ENCODE measurements around the gene GCNT3. TPM values are rescaled to one million over a fixed set of nuclear protein-coding genes. Genes with fewer than 3 reads are reported as not detected.

GCNT3 gene, protein sequence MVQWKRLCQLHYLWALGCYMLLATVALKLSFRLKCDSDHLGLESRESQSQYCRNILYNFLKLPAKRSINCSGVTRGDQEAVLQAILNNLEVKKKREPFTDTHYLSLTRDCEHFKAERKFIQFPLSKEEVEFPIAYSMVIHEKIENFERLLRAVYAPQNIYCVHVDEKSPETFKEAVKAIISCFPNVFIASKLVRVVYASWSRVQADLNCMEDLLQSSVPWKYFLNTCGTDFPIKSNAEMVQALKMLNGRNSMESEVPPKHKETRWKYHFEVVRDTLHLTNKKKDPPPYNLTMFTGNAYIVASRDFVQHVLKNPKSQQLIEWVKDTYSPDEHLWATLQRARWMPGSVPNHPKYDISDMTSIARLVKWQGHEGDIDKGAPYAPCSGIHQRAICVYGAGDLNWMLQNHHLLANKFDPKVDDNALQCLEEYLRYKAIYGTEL
- total RNA-seq, result not detected in 2 replicates

DNA sequence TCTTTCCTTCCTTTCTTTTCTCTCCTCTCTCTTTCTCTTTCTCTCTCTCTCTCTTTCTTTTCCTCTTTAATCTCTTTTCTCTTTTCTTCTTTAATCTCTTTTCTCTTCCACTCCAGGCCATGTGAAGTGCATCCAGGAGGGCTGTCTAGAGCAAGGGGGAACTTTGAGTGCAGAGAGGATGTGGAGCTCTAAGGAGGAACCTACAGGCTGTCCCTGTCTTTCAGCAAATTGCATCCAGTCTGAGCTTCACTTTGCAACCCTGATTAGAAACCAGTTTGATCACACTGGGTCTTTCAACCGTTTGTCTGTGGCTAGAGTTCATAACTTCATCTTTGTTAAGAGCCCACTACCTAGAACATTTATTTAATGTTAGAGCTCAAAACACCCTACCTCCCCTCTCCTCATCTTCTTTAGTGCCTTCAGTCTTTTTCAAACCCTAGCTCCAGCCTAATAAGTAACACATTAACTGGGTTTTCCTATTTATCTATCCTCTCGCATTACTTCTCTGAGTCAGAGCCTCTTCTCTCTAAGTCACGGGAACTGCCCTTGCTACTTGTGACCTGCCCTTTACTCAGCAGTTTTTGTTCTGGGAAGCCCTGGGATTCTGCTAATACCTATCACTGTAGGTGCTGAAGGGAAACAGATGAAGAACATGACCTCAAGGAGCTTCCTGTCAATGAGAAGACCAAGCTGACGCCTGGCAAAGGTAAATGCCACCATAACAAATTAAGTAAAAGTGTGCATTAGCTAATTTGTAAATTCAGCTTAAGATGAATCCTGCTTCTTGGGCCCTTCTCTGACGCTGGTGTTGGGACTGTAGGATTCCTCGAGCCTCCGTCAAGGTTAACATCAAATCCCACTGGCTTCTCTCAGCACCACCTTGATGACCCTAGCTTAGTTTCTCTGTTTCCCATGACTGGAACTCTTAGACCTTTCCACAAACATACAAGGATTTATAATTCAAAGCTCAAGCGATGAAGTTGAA, at the start of gene GCNT3:
Gene GCNT3 (plus strand): TSS at position 508 of the 985 bp plus-strand sequence. CDS start 6,456 bp downstream, outside the sequence.
- Mint-ChIP-seq H3K36me3 (ENCODE audit: low read depth) (no peaks in the 10 kb centered on the region), H3K4me1 (ENCODE audit: low read depth) (peaks cover 6% of the 10 kb centered on the region), H3K4me3 (no peak within 1 kb of the TSS), H3K9me3 (no peaks in the 10 kb centered on the region), H3K27me3 (ENCODE audit: insufficient read depth) (peaks cover 19% of the 10 kb centered on the region), H3K27ac (no peak within 1 kb of the TSS)
- intact Hi-C loops (cut with micrococcal nuclease), result no loop called here
- DNase-seq (ENCODE audit: low spot score), result no peak

DNA sequence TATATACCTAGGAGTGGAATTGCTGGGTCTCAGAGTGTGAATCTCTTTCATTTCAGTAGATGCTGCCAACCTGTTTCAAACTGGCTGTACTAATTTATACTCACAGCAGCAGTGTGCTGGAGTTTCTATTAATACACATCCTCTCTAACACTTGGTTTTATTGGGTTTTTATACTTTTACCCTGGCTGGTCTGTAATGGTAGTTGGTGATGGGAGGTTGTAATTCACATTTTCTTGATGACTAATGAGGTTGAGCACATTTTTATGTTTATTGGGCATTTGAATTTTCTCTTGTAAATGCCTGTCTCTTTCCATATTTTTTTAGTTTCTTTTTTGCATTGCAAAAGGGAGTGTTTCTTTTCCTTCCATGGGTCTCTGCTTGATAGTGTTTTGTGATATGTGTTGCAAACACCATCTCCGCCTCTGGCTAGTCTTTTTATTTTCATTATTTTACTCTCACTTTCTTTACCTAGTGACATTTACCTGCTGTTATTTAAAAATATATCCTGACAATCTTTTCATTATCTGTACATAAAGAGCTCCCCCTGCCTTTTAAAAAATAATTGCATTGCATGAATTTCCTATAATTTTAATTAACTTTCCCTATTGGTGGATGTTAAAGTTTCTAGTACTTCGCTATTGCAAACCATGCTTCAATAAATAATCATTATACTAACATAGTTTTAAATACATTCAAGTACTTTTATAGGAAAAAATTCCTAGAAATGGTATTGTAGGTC, 49.0 kb upstream of the GCNT3 start:
- Mint-ChIP-seq H3K27ac (no peak overlapping the region), H3K9me3 (no peaks in the 10 kb centered on the region), H3K4me3 (no peak overlapping the region), H3K4me1 (ENCODE audit: low read depth) (no peaks in the 10 kb centered on the region), H3K27me3 (ENCODE audit: insufficient read depth) (peaks cover 2% of the 10 kb centered on the region), H3K36me3 (ENCODE audit: low read depth) (no peaks in the 10 kb centered on the region)
- no peak for DNase-seq (ENCODE audit: low spot score)
- intact Hi-C loops (cut with micrococcal nuclease), result no loop called here

DNA sequence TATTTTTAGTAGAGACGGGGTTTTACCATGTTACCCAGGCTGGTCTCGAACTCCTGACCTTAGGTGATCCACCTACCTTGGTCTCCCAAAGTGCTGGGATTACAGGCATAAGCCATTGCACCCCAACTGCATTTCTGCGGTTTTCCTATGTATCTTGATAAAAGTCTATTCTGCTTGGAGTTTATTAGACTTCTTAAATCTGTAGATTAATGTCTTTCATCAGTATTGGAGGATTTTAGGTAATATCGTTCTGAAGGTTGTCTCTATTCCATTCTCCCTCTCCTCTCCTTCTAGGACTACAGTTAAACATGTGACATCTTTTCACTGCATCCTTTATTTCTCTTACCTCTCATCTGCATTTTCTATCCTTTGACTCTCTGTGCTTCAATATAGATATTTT, 46.3 kb upstream of the GCNT3 start:
- Mint-ChIP-seq H3K27ac (no peak overlapping the region), H3K36me3 (ENCODE audit: low read depth) (no peaks in the 10 kb centered on the region), H3K4me1 (ENCODE audit: low read depth) (no peaks in the 10 kb centered on the region), H3K9me3 (no peaks in the 10 kb centered on the region), H3K27me3 (ENCODE audit: insufficient read depth) (peaks cover 2% of the 10 kb centered on the region), H3K4me3 (no peak overlapping the region)
- DNase-seq (ENCODE audit: low spot score), result no peak
- intact Hi-C loops (cut with micrococcal nuclease), result no loop called here

DNA sequence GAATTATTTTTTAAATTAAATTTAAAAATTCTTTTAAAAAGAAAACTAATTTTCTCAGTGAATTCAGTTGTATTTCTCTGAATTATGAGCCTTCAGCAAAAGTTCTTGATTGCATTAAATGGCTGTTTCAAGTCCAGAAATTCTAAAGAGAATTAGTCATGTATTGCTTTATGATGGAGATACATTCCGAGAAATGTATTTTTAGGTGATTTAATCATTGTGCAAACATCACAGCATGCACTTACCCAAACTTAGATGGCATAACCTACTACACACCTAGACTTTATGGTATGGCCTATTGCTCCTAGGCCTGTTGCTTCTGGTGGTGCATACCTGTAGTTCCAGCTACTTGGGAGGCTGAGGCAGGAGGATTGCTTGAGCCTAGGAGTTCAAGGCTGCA, 44.3 kb upstream of the GCNT3 start:
- intact Hi-C loops (cut with micrococcal nuclease), result no loop called here
- Mint-ChIP-seq H3K9me3 (no peaks in the 10 kb centered on the region), H3K4me1 (ENCODE audit: low read depth) (no peaks in the 10 kb centered on the region)

DNA sequence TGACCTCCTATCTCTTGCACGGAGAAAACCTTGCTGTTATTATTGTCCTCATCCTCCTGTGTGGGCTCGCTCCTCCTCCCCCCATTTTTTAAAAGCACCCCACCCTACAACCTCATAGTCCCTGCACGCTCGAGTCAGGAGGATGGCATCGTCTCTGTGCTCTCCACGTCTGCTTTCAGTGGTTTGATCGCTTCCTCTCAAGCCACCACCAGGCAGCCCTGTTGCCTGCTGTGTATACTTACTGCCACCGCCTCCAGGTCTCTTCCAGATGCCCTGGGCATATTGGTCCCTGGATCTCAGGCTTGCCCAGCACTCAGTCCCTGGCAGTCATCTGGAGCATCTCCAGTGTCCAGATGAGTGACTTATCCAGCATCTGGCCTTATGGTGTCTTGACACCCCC, 42.1 kb upstream of the GCNT3 start:
- H3K9me3 Mint-ChIP-seq, result no peaks in the 10 kb centered on the region
- H3K27ac Mint-ChIP-seq, result no peak overlapping the region
- DNase-seq (ENCODE audit: low spot score), result no peak
- H3K36me3 Mint-ChIP-seq (ENCODE audit: low read depth), result no peaks in the 10 kb centered on the region
- intact Hi-C loops (cut with micrococcal nuclease), result no loop called here
- peaks cover 6% of the 10 kb centered on the region for H3K27me3 Mint-ChIP-seq (ENCODE audit: insufficient read depth)
- no peaks in the 10 kb centered on the region for H3K4me1 Mint-ChIP-seq (ENCODE audit: low read depth)
- H3K4me3 Mint-ChIP-seq, result no peak overlapping the region

More for the DNA sequence above, 44.3 kb upstream of the GCNT3 start:
- no peaks in the 10 kb centered on the region for H3K36me3 Mint-ChIP-seq (ENCODE audit: low read depth)
- H3K27me3 Mint-ChIP-seq (ENCODE audit: insufficient read depth), result peaks cover 6% of the 10 kb centered on the region
- no peak for DNase-seq (ENCODE audit: low spot score)
- H3K4me3 Mint-ChIP-seq, result no peak overlapping the region
- no peak overlapping the region for H3K27ac Mint-ChIP-seq

DNA sequence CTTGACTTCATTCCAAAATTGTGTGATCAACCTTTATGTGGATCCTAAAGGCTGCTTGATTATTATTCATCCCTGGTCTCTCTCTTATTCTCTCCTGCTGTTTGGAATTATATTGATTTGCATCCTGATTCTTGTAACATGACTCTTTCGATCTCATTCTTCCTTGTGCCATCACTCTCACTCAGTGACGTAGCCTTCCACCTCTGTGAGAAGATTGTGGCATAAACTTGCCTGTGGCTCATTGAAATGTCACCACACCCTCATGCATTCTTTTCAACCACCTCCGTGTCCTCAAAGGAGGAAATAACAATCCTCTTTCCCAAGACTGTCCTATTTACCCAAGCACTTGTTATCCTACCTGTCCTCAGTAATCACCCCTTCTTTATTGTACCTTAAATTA, 41.3 kb upstream of the GCNT3 start:
- Mint-ChIP-seq H3K4me1 (ENCODE audit: low read depth) (no peaks in the 10 kb centered on the region), H3K27me3 (ENCODE audit: insufficient read depth) (peaks cover 8% of the 10 kb centered on the region), H3K9me3 (no peaks in the 10 kb centered on the region), H3K36me3 (ENCODE audit: low read depth) (no peaks in the 10 kb centered on the region), H3K27ac (no peak overlapping the region), H3K4me3 (no peak overlapping the region)
- DNase-seq (ENCODE audit: low spot score), result no peak
- intact Hi-C loops (cut with micrococcal nuclease), result no loop called here

DNA sequence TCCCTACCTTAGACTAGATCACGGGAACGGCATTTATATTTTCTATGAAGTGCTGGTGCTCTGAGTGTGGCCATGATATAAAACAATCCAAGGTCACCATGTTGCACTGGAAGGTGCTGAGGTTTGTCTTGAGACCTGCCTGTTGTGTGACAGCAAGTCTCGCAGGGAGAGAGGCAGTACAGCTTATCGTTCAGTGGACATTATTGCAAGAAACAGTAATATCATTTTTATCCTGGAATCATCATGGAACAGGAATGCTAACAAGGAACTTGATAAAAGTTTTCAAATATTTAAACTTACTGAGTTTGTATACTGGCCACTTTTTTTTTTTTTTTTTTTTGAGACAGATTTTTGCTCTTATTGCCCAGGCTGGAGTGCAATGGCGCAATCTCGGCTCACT, 40.0 kb upstream of the GCNT3 start:
- no peaks in the 10 kb centered on the region for H3K9me3 Mint-ChIP-seq
- no peak overlapping the region for H3K4me3 Mint-ChIP-seq
- no peak for DNase-seq (ENCODE audit: low spot score)
- H3K36me3 Mint-ChIP-seq (ENCODE audit: low read depth), result no peaks in the 10 kb centered on the region
- intact Hi-C loops (cut with micrococcal nuclease), result no loop called here
- H3K27me3 Mint-ChIP-seq (ENCODE audit: insufficient read depth), result peaks cover 7% of the 10 kb centered on the region
- no peaks in the 10 kb centered on the region for H3K4me1 Mint-ChIP-seq (ENCODE audit: low read depth)
- H3K27ac Mint-ChIP-seq, result no peak overlapping the region

DNA sequence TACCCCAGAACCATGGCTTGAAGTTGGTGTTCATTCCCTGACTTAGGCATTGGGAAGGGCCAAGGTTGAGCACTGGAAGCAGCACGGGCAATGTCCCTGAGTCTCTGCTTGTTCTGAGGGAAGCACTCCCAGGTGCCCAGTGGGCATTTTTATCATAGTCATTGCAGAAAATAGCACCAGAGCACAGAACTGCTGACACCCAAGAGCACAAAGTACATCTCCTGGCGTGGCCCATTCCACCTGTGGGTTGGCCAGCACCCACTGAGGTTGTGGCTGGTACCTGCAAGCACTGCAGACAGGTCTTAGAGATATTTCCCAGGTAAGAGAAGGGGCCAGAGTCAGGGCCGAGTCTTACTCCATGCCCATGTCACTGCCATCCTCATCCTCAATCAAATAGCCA, 28.5 kb upstream of the GCNT3 start:
- intact Hi-C loops (cut with micrococcal nuclease), result no loop called here
- H3K36me3 Mint-ChIP-seq (ENCODE audit: low read depth), result no peaks in the 10 kb centered on the region
- H3K27me3 Mint-ChIP-seq (ENCODE audit: insufficient read depth), result peaks cover 15% of the 10 kb centered on the region
- H3K4me1 Mint-ChIP-seq (ENCODE audit: low read depth), result peaks cover 11% of the 10 kb centered on the region
- H3K4me3 Mint-ChIP-seq, result no peak overlapping the region
- H3K9me3 Mint-ChIP-seq, result no peaks in the 10 kb centered on the region
- H3K27ac Mint-ChIP-seq, result no peak overlapping the region
- no peak for DNase-seq (ENCODE audit: low spot score)

DNA sequence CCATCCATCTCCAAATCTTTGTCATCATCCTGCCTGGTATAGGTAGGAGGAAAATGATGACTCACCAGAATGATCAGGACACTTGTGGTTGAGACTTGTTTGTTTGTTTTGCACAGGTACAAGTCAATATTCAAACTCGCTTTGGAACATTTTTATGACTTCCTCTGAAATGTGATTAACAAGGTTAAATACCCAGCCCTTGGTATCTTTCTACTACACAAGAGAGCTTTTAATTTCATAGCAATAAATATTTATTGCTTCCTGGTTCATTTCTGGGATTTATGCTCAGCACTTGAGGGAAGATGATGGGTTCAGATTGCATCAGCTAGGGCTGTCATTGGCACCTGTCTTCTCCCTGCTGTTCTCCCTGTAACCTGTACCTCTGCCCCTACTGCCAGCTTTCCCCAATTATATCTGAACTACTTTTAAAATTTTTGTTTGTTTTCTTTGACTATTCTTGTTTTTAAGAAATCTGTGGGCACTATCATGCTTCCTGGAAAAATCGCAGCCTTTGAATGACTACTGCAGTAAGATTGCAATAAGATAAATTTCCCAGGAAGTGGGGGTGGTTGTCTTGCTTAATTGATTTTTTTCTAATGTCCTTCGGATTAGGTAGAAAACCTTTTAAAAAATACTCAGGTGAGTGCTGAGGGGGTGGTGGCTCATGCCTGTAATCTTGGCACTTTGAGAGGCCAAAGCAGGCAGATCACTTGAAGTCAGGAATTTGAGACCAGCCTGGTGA, 24.3 kb upstream of the GCNT3 start:
- H3K27me3 Mint-ChIP-seq (ENCODE audit: insufficient read depth), result peaks cover 5% of the 10 kb centered on the region

DNA sequence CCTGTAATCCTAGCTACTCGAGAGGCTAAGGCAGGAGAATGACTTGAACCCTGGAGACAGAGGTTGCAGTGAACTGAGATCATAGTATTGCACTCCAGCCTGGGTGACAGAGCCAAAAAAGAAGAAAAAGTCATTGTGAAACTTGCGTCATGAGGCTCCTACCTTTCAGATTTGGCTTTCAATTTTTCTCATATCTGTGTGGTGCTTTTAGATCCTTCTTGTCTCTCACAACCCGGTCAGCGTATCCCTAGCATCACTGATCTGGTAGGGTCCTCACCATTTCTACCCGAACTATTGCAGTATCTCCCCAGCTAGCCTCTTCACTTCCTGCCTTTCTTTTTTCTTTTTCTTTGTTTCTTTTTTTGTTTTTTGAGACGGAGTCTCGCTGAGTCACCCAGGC, 21.6 kb upstream of the GCNT3 start:
- Mint-ChIP-seq H3K4me1 (ENCODE audit: low read depth) (peaks cover 34% of the 10 kb centered on the region), H3K27ac (peak overlapping the region; percentile 57), H3K4me3 (peak overlapping the region; percentile 55), H3K36me3 (ENCODE audit: low read depth) (no peaks in the 10 kb centered on the region), H3K9me3 (no peaks in the 10 kb centered on the region), H3K27me3 (ENCODE audit: insufficient read depth) (peaks cover 7% of the 10 kb centered on the region)
- intact Hi-C loops (cut with micrococcal nuclease), result no loop called here
- DNase-seq (ENCODE audit: low spot score), result peak; percentile 1

More for the DNA sequence above, 24.3 kb upstream of the GCNT3 start:
- Mint-ChIP-seq H3K36me3 (ENCODE audit: low read depth) (no peaks in the 10 kb centered on the region), H3K4me1 (ENCODE audit: low read depth) (peaks cover 34% of the 10 kb centered on the region), H3K4me3 (no peak overlapping the region), H3K27ac (no peak overlapping the region), H3K9me3 (no peaks in the 10 kb centered on the region)
- DNase-seq (ENCODE audit: low spot score), result no peak
- intact Hi-C loops (cut with micrococcal nuclease), result no loop called here

DNA sequence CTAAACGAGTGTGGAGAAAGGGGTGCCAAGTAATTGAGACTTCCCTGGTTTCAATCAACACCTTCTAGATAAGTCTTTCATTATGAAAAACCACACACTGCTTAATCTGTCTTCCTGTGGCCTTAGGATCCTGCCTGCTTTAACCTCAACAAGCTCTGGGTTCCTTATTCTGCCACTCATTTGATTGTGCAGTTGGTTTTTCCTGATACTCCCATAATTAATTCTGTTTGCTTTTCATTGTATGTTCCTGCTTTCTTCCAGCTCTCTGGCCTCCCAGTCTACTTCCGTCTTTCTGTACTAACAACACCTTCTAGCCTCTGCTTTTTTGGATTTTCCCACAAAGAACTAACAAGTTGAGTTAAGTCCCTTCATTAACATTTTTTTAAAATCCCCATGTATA, 20.2 kb upstream of the GCNT3 start:
- Mint-ChIP-seq H3K36me3 (ENCODE audit: low read depth) (no peaks in the 10 kb centered on the region), H3K4me3 (no peak overlapping the region), H3K27ac (no peak overlapping the region), H3K9me3 (no peaks in the 10 kb centered on the region), H3K4me1 (ENCODE audit: low read depth) (peaks cover 34% of the 10 kb centered on the region), H3K27me3 (ENCODE audit: insufficient read depth) (peaks cover 7% of the 10 kb centered on the region)
- intact Hi-C loops (cut with micrococcal nuclease), result no loop called here
- DNase-seq (ENCODE audit: low spot score), result no peak

DNA sequence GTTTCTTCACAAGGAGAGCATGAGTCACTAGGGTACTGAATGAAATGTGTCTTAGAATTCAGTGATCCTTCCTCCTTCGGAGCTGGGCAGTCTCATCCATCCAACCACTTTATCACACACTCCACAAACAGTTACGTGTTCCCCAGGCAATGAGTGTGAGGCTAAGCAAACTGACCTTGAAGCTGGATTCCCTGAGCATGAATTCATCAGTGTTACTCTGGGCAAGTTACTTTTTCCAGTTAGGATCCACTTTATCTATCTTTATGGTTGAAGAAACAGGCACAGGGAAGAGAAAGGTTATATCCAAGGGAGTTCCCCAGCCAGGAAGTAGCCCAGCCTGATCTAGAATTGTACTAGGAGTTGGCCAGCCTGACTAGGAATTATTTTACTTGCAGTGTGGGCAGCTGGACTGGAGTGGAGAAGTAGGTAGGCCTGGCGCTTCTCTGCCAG, 17.1 kb upstream of the GCNT3 start:
- H3K27me3 Mint-ChIP-seq (ENCODE audit: insufficient read depth), result peaks cover 10% of the 10 kb centered on the region
- no peak overlapping the region for H3K27ac Mint-ChIP-seq
- no peaks in the 10 kb centered on the region for H3K9me3 Mint-ChIP-seq
- peaks cover 19% of the 10 kb centered on the region for H3K4me1 Mint-ChIP-seq (ENCODE audit: low read depth)
- H3K36me3 Mint-ChIP-seq (ENCODE audit: low read depth), result no peaks in the 10 kb centered on the region
- no peak for DNase-seq (ENCODE audit: low spot score)
- intact Hi-C loops (cut with micrococcal nuclease), result no loop called here
- H3K4me3 Mint-ChIP-seq, result no peak overlapping the region

All from activated T-helper 1 cell treated with anti-CD3 and anti-CD28 coated beads, Interleukin-12 subunit alpha, Interleukin-12 subunit beta, Interleukin-2, Interleukin-4 antibody, amounts not matched to agents 30 ng/mL and 10 ng/mL and 1 ng/mL, durations not matched to agents 14 hours and 24 hours and 36 hours (primary cell).